ENCODE measurements around the gene ZCCHC3. TPM values are rescaled to one million over a fixed set of nuclear protein-coding genes. Genes with fewer than 3 reads are reported as not detected.

ZCCHC3 gene
- total RNA-seq, 1 donor = 9.0 TPM

DNA sequence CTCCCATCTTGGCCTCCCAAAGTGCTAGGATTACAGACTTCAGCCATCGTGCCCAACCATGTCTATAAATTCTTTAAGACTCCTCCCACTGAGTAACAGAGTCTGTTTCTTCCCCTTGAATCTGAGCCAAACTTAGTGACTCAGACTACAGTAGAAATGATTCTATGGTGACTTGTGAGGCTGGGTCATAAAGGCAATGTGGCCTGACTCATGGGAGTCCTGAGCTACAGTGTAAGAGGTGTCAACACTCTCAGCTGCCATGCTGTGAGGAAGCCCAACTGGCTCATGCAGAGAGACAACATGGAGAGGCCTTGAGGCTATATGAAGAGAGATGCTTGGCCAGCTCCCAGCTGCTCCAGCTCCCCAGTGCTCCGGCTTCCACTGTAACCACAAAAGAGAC, 44.3 kb downstream of the ZCCHC3 start:
- H3K4me2 ChIP-seq (ENCODE audit: insufficient read depth, low read length) = no peak overlapping the region
- peak; percentile 85 for DNase-seq (ENCODE audit: insufficient read length, low spot score, missing footprints)
- no peak overlapping the region for H3K4me3 ChIP-seq (ENCODE audit: insufficient read depth, low read length)
- TF ChIP-seq, protein P1, sequence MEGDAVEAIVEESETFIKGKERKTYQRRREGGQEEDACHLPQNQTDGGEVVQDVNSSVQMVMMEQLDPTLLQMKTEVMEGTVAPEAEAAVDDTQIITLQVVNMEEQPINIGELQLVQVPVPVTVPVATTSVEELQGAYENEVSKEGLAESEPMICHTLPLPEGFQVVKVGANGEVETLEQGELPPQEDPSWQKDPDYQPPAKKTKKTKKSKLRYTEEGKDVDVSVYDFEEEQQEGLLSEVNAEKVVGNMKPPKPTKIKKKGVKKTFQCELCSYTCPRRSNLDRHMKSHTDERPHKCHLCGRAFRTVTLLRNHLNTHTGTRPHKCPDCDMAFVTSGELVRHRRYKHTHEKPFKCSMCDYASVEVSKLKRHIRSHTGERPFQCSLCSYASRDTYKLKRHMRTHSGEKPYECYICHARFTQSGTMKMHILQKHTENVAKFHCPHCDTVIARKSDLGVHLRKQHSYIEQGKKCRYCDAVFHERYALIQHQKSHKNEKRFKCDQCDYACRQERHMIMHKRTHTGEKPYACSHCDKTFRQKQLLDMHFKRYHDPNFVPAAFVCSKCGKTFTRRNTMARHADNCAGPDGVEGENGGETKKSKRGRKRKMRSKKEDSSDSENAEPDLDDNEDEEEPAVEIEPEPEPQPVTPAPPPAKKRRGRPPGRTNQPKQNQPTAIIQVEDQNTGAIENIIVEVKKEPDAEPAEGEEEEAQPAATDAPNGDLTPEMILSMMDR (IDR thresholded peaks at IDR 0.05; ENCODE audit: extremely low read depth, low read depth, low read length) = no peak
- peaks cover 4% of the 10 kb centered on the region for H3K4me1 ChIP-seq (ENCODE audit: insufficient read depth, low read length)
- no peaks in the 10 kb centered on the region for H3K27me3 ChIP-seq (ENCODE audit: insufficient read depth, low read length)
- H3K36me3 ChIP-seq (ENCODE audit: insufficient read depth, low read length) = no peaks in the 10 kb centered on the region
- H3K27ac ChIP-seq (ENCODE audit: low read depth, low read length) = no peak overlapping the region
- H3K9me3 ChIP-seq (ENCODE audit: low read depth, low read length) = peaks cover 7% of the 10 kb centered on the region
- H2AFZ ChIP-seq (ENCODE audit: low read length) = no peak overlapping the region
- no peaks in the 10 kb centered on the region for H4K20me1 ChIP-seq (ENCODE audit: insufficient read depth, low read length)
- H3K79me2 ChIP-seq (ENCODE audit: insufficient read depth, low read length) = no peaks in the 10 kb centered on the region

DNA sequence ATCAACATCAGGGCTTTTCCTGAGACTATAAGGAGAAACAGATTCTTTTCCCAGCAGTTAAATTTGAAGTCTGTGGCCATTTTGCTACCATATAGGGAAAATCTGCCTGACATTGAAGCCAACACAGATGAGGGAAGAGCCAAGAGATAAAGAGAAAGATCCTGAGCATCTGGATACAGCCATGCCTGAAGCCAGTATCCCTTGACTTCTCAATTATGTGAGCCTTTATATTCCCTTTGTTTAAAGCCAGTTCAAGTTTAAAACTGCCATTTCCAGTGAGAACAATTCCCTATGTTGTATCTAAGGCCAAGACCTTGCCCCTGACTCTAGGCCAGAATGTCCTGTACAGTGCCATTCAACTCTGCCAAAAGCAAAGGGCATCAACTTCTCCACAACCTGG, 45.7 kb downstream of the ZCCHC3 start:
- H3K79me2 ChIP-seq (ENCODE audit: insufficient read depth, low read length) = no peaks in the 10 kb centered on the region
- H2AFZ ChIP-seq (ENCODE audit: low read length) = no peak overlapping the region
- H3K27ac ChIP-seq (ENCODE audit: low read depth, low read length) = no peak overlapping the region
- H3K9me3 ChIP-seq (ENCODE audit: low read depth, low read length) = peaks cover 7% of the 10 kb centered on the region
- no peaks in the 10 kb centered on the region for H4K20me1 ChIP-seq (ENCODE audit: insufficient read depth, low read length)
- H3K27me3 ChIP-seq (ENCODE audit: insufficient read depth, low read length) = no peaks in the 10 kb centered on the region
- H3K4me3 ChIP-seq (ENCODE audit: insufficient read depth, low read length) = no peak overlapping the region
- H3K36me3 ChIP-seq (ENCODE audit: insufficient read depth, low read length) = no peaks in the 10 kb centered on the region
- TF ChIP-seq, protein P1 (IDR thresholded peaks at IDR 0.05; ENCODE audit: extremely low read depth, low read depth, low read length) = no peak
- no peak overlapping the region for H3K4me2 ChIP-seq (ENCODE audit: insufficient read depth, low read length)
- no peak for DNase-seq (ENCODE audit: insufficient read length, low spot score, missing footprints)
- peaks cover 6% of the 10 kb centered on the region for H3K4me1 ChIP-seq (ENCODE audit: insufficient read depth, low read length)

- Histone ChIP-seq H2AFZ (ENCODE audit: low read length) (peak overlapping the region; percentile 94), H3K36me3 (ENCODE audit: insufficient read depth, low read length) (peaks cover 13% of the 10 kb centered on the region), H3K9me3 (ENCODE audit: low read depth, low read length) (peaks cover 7% of the 10 kb centered on the region), H3K79me2 (ENCODE audit: insufficient read depth, low read length) (no peaks in the 10 kb centered on the region), H3K27me3 (ENCODE audit: insufficient read depth, low read length) (no peaks in the 10 kb centered on the region), H3K4me3 (ENCODE audit: insufficient read depth, low read length) (peak overlapping the region; percentile 86), H3K4me2 (ENCODE audit: insufficient read depth, low read length) (peak overlapping the region; percentile 84), H3K4me1 (ENCODE audit: insufficient read depth, low read length) (peaks cover 12% of the 10 kb centered on the region), H3K27ac (ENCODE audit: low read depth, low read length) (peak overlapping the region; percentile 56), H4K20me1 (ENCODE audit: insufficient read depth, low read length) (peaks cover 2% of the 10 kb centered on the region)
- TF ChIP-seq, protein P1 (IDR thresholded peaks at IDR 0.05; ENCODE audit: extremely low read depth, low read depth, low read length) = no peak
- no peak for DNase-seq (ENCODE audit: insufficient read length, low spot score, missing footprints)
Observed at GRCh38 chr20:346033-346639, 48.8 kb downstream of the ZCCHC3 start.

GRCh38 chr20:346640-347316, 49.4 kb downstream of the ZCCHC3 start, which contains the start of gene NRSN2:
NRSN2 (plus strand) TSS chr20:347111; CDS start chr20:349644, 2,533 bp downstream.
- peaks cover 19% of the 10 kb centered on the region for H3K36me3 ChIP-seq (ENCODE audit: insufficient read depth, low read length)
- H3K27ac ChIP-seq (ENCODE audit: low read depth, low read length) = peak within 1 kb of the TSS; percentile 69
- TF ChIP-seq, protein P1 (IDR thresholded peaks at IDR 0.05; ENCODE audit: extremely low read depth, low read depth, low read length) = no peak
- H3K79me2 ChIP-seq (ENCODE audit: insufficient read depth, low read length) = no peaks in the 10 kb centered on the region
- no peaks in the 10 kb centered on the region for H3K27me3 ChIP-seq (ENCODE audit: insufficient read depth, low read length)
- H2AFZ ChIP-seq (ENCODE audit: low read length) = peak within 1 kb of the TSS; percentile 94
- peak within 1 kb of the TSS; percentile 86 for H3K4me3 ChIP-seq (ENCODE audit: insufficient read depth, low read length)
- DNase-seq (ENCODE audit: insufficient read length, low spot score, missing footprints) = peak; percentile 97
- peak within 1 kb of the TSS; percentile 84 for H3K4me2 ChIP-seq (ENCODE audit: insufficient read depth, low read length)
- peaks cover 6% of the 10 kb centered on the region for H3K9me3 ChIP-seq (ENCODE audit: low read depth, low read length)
- peaks cover 2% of the 10 kb centered on the region for H4K20me1 ChIP-seq (ENCODE audit: insufficient read depth, low read length)
- peaks cover 12% of the 10 kb centered on the region for H3K4me1 ChIP-seq (ENCODE audit: insufficient read depth, low read length)
